ENCODE data around the gene TEKT3. TPM values are rescaled to one million over a fixed set of nuclear protein-coding genes. Genes with fewer than 3 reads are reported as not detected.

TEKT3 gene
- polyA plus RNA-seq, 10 donors = 0.63 to 2.5 (median 1.1) TPM

DNA sequence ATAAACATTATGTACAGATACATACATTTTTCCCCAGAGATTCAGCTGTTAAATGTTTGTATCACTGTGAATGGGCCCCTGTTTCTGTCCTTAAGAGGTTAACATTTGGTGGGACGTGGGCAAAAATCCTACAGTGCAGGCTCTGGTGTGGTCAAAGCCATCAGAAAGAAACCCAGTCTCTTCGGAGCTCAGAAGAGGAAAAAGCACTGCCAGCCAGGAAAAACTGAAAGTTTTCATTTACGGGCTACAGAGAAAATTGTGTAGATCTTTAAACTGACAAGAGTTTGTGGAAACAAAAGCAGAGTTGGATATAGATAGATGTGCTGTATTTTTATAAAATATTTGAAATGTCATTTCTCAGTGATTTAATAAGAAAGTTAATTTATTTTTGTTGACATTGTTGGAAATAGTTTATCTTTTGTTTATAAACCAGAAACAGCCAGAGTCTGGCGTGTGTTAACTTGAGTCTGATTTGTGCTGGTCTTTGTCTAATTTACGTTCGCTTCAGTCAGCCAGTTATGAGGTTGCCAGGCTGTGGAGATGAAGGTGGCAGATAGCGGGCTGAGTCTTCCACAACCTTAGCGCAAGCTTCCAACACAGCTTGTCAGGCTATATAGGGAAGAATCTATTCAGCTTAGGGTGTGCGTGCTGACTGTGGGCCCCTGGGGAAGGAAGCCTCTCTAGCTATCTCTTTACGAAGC, 9.5 kb upstream of the TEKT3 start:
- peak in 1 of 3 donors; percentile 36 for DNase-seq

DNA sequence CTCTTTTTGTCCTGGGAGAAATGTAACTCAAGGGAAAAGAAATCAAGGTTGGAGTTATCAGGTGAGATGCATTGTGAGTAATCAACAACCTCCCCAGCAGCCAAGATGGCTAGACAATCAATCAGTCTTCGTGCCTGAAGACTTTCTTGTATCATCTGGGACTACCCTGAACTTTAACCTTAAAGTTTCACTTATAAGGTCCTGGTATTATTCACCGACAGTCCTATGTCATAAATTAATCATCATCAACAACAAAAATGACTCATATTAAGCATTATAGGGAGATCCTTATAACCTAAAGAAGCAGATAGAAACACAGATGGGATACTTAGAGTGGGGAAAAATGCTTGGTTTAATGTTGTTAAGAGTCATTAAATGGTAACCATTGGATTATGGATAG, 7.7 kb upstream of the TEKT3 start:
- DNase-seq = no peak

DNA sequence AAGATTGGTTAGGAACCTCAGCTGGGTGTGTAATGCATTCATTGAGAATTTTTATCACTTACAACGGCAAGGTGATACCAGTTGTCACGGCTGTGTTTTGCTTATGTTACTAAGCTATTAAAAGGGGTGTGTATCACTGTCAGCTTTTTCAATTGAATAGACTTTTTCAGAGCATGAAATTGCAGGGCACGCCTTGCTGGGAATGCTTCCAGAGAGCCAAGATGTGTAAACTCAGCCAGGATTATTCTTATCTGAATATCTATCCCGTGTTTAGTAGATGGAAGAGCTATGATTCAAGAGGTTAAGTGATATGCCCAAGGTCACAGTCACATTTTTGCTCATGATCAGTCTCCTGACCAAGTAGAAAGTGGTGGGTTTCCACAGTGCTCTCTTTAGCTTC, 6.6 kb upstream of the TEKT3 start:
- DNase-seq = peak in 1 of 3 donors; percentile 56

DNA sequence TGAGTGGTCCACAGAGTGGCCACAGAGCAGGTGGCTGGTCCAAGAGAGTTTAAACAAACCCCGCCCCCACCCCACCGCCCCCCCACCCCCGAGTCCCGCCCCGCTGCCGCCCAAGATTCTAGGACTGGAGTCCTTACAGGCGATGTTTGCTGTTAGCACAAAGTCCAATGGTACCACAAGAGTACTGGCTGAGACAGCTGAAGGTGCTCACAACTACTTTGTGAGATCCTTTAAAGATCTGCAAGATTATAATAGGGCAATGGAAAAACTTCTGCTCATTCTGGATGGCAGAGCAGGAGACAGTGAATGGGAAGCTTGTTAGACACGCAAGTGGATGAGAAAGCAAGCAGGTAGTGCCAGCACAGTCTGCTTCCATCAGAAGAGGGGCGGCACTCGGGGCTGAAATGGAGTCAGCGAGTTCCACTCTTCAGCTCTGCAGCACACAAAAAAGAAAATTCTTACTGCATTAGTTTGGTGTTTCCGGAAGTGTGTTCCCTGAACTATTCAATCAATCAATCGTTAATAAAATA, 4.7 kb upstream of the TEKT3 start:
- DNase-seq = no peak

- no peak for DNase-seq
Measured at GRCh38 chr17:15343749-15344148, 2.4 kb upstream of the TEKT3 start.

DNA sequence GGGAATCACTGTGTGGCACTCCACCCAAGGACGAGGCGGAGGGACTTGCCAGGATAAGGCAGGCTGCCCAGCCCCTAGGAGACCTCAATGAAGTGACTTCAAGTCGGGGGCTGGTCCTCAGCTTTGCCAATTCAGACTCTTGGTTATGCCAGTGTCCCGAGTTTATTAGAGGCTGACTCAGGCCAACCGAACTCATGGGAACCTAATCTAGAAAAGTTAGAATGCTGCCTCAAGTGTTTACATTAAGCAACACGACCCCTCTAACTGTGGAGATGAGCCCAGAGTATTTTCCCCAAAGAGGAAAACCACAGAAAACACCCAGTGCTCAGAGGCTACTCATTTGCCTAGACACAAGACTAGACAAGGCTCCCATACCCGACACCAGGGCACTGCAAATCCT, 1.1 kb upstream of the TEKT3 start:
- DNase-seq = no peak

DNA sequence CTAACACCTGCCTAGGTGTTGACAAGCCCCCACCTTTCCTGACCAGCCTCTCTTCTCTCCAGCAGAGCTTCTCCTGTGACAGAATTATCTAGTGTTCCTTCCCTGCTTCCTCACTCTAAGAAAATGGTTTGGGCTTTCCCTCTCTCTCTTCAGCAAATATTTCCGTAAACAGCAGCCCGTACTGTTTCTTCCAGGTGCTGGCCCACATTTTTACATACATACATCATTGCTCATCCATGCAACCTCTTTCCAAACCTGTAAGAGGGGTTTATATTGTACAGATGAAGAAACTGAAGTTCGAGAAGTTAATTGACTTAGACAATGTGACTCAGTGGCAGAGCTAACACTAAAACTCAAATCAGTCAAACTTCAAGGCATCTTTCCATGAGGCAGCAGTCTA, 569 bp upstream of the TEKT3 start:
- DNase-seq = no peak

DNA sequence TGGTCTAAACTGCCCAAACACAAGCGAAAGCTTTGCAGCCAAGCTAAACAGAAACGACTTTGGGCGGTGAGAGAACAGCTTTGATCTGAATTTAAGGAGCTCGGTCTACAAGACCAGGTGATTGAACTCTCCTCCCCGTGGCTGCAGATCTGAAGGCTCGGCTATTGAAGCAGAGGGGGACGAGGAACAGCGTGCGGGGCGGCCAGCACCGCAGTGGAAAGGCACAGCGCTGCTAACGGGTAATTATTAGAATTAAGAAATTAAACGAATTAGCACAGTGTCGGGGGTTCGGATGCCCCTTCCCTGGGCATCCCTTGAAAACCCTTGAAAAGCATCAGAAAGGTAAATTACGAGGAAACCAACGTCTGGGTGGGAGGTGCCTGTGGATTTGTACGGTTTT, 431 bp downstream of the TEKT3 start:
- DNase-seq = peak in 1 of 3 donors; percentile 23

DNA sequence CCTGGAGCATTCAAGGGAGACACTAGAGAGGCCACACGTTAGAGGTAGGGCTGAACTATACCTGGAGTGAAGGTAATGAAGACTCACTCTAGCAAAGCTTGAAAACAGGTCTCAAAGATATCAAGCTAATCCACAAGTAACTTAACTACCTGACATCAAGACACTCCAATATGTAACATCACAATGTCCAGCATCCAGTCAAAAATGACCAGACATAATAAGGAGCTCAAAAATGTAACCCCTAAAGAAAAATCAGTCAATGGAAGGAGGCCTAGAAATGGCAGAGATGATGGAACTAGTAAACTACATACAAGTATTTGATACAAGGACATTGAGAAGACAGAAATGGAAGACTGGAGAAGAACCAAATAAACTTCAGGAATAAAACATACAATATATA, 6.0 kb downstream of the TEKT3 start:
- DNase-seq = no peak

- DNase-seq = no peak
Measured at GRCh38 chr17:15334266-15334665, 7.1 kb downstream of the TEKT3 start.

- no peak for DNase-seq
Measured at GRCh38 chr17:15332338-15332737, 9.1 kb downstream of the TEKT3 start.

DNA sequence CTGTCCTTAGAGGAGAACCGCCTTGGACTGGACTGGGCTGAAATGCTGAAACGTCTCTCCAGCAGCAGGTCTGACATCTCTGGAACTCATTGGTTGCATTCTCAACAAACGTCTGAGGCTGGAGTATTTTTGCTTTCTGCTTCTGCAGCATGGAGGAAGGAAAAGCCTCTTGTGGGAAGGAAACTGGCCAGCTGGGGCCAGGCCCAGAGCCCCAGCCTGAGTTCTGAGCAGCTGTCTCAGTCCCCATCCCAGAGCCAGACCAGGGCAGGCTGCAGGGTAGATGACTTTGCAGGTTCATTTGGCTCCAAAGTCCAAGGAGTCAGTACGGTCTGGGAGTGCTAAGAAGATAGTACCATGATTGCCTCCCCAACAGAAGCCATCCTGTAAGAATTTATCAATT, 18.3 kb downstream of the TEKT3 start:
- peak in 2 of 3 donors; percentile 45 to 81 for DNase-seq

GRCh38 chr17:15321556-15322251, 19.7 kb downstream of the TEKT3 start:
- no peak for DNase-seq

GRCh38 chr17:15319452-15320010, 21.9 kb downstream of the TEKT3 start:
- DNase-seq = no peak

GRCh38 chr17:15311996-15312395, 29.4 kb downstream of the TEKT3 start:
- DNase-seq = peak in 1 of 3 donors; percentile 19

DNA sequence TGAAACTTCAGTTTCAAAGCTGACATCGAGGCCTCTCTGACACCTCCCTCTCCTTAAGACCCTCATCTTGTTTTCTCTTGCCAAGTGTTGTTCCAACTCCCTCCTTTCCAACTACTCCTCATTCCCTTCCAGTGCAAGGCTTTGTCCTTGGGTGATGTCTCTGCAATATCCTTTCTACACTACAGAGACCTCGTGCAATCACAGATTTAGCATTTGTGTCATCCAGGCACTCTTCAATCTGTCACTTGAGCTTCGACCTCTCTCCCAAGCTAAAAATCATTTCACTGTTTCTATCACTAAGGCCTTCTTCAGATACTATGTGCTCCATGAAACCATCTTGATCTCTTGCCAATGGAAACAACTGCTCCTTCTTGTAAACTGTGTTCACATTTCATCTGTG, 31.6 kb downstream of the TEKT3 start:
- no peak for DNase-seq

DNA sequence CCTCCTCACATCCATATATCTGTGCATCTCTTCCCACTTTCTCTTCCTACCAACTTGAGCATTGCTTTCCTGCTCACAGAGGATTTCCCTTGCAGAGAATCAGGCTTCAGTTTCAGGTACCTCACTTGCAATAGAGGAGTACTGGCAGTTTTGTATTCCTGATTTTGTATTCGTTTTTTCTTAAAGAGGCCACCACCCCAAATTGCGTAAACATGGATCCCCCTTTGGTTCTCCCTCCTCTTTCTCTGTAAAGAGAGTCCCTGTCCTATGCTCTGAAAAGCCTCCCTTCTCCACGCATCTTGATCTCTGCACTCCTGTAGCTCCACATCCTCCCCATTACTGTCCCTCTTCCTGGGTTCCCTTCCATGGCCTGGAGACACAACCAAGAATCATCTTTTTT, 32.2 kb downstream of the TEKT3 start:
- no peak for DNase-seq

- DNase-seq = no peak
Measured at GRCh38 chr17:15308758-15309157, 32.6 kb downstream of the TEKT3 start.

DNA sequence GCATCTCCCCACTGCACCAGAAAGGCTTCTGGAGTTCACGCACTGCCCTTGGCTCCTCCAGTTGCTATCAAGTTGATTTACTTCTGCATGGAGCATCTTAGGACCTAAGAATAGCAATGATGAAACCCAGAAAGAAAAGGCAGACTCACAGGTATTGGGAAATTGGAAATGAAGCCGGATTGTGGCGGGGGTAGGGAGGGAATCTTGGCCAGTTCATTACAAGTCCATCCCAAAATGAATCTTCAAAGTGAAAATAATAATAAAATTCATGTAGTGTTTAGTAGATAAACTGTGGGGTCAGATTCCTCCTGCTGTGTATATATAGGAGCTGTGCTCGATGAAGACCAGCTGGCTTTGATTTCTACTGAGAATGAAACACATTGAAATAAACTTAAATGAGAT, 33.7 kb downstream of the TEKT3 start:
- DNase-seq = no peak

DNA sequence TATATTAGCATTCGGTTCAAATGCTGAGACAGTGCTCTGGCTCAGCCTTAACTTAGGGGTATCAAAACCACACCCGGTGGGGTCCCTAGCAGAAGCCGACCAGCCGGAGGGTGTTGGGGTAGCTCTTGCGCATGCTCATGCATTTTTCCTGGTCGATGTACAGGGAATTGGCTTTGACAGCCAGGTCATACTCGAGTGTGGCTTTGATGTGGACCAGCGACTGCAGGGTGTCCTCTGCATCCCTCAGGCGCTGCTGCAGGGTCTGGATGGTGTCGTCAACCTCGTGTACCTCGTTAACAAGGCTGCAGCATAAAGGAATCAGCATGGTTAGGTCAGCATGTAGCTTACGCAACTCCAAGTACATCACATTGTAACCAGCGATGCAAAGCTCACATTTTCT, 37.5 kb downstream of the TEKT3 start:
- no peak for DNase-seq

GRCh38 chr17:15303268-15303667, 38.1 kb downstream of the TEKT3 start:
- no peak for DNase-seq

DNA sequence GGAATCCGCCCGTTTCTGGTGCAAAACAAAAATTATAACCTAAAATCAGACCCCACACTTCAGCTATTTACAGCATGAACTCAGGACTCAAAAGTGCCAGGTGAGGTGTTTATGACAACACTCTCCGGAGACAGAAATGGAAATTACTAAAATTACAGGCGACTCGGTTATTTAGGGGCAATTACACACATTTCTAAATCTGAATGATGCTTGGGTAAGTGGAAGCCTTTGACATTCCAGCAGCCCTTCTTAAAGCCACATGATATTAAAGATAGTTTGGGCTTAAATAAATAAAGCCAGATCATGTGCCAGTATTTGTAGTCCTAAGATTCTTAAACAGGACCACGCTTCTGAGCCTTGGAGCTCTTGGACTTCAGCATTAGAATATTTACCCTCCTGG, 39.6 kb downstream of the TEKT3 start:
- no peak for DNase-seq

- no peak for DNase-seq
Measured at GRCh38 chr17:15298176-15298575, 43.2 kb downstream of the TEKT3 start.
